ENCODE data around the gene SLC25A22.

The SLC25A22 gene

GRCh38 chr11:788953-789940 is 8.8 kb downstream of the SLC25A22 start:
- DNase-seq (ENCODE audit: low read depth in 2 of 2): no peak

DNA sequence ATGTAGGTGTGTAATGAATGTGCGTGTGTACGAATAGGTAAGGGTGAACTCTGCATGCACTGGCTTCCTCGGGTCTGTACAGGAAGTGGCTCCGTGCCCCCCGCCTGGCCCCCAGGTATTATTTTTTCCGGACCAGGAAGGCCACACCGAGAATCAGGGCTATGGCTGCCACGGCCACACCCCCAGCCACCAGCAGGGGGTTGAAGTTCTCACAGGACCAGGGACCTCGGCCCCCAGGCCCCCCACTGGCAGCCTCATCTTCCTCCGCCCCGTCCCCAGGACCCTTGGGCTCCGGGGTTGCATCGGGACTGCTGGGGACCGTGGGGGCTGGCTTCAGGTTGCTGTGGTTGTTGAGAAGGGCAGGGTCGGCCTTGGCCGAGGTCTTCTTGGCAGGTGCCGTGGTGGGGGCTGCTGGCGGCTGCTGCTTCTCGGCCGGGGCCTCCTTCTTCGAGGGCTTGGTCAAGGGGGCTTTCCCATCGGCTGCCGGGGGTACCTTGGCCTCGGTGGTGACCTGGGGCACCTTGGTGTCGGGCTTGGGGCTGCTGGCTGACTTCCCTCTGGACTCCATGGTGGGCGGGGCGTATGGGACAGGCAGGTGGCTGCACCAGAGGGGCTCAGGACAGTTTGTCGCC is 10.0 kb downstream of the SLC25A22 start:
- DNase-seq (ENCODE audit: low read depth in 2 of 2): no peak

GRCh38 chr11:787084-787675 is 10.9 kb downstream of the SLC25A22 start:
- no peak for DNase-seq (ENCODE audit: low read depth in 2 of 2)

DNA sequence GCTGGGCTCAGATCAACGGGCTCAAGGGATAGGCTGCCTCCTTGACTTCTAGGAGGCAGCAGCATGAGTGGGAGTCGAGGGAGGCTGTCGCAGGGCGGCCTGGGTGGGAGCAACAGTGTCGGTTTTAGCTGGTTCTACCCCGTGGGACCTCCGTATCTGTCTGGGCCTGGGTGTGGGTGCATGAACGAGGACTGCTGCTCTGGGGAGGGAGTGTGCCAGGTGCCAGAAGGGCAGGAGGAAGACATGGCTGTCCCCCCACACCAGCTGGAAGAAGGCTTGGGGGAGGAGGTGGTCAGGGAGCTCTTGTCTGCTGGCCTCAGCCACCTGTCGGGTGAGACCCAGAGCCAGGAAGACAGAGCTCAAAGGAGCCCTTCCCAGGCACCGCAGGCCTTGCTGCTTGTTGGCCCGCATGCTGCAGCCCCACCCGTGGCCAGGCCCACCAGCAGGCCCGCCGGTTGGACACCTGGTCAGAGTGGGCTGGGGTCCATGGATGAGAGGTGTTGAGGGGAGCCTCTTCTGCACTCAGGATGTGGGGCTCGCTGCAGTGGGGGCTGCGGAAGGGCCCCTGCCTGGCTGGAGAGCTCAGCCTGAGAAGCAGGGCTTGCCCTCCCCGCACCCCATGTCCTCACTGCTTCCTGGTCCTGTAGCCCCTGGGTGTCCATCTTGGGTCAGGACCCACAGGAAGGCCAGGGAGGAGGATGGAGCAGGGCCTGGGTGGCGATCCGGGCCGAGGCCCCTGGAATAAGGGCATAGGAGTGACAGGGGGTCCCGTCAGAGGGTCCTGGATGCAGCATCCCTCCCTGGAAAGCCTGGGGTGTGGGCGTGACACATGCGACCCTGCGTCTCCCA is 11.6 kb downstream of the SLC25A22 start:
- no peak for DNase-seq (ENCODE audit: low read depth in 2 of 2)

GRCh38 chr11:783581-784015 is 14.5 kb downstream of the SLC25A22 start:
- DNase-seq (ENCODE audit: low read depth in 2 of 2): no peak

DNA sequence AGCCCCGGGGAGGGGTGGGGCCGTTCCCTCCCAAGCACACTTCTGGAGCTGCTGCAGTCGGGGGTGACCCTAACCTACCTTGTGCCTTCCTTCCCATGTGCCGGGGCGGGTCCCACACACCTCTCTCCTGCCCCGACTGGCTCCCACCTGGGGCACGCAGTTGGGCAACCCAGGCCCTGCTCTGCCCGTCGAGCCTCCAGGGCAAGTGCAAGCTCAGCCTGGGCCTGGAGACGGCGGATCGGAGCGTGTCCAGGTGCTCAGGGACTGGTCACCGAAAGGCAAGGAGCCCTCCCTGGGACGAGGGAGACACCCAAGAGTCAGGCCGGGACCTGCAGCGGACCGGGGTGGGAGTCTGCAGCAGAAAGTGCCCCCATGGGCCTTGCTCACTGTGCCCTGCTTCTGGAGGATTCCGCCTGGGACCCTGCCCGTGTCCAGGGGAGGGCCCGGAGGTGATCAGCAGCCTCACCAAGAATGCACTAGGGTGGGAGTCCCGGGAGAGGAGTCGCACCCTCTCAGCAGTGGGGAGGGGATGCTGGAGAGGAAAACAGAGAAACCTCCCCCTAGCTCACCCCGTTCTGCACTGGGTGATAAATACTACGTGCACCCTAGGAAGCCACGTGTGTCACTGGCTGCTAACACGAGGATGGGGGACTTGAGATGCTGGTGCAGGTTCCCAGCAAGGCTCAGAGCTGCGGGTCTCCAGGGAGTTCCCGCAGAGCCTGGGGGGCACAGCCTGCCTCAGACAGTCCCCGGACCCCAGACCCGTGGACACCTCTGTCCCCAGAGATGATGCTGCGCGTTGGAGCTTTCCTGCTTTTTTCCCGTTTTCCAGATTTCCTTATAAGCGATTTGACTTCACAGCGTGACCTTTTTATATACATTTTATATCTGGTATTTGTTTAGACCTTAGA is 15.6 kb downstream of the SLC25A22 start:
- no peak for DNase-seq (ENCODE audit: low read depth in 2 of 2)

DNA sequence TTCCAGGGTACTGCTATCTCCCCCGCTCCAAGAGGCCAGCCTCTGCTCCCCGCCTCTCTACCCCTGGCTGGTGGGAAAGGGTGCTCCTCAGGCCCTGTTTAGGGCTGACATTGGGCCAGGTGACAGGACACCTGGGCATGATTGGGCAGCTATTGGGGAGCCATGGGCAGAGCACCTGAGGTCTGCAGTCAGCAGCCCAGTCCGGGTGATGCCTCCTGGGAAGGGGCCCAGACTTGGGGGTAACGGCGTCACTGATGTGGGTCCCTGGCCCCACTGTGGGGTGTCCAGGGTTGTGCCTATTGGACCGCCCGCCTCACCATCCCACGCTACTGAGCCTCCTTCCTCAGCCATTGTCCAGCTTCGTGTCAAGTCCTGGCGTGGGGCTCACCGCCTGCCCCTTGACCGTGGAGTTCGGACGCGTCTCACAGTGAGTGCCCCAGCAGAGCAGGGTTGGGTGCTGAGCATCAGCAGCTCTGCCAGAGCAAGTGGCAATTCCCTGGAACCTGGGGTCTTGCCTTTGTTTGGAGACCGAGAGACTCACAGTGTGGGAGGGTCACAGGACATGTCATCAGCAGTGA is 18.0 kb downstream of the SLC25A22 start:
- no peak for DNase-seq (ENCODE audit: low read depth in 2 of 2)

DNA sequence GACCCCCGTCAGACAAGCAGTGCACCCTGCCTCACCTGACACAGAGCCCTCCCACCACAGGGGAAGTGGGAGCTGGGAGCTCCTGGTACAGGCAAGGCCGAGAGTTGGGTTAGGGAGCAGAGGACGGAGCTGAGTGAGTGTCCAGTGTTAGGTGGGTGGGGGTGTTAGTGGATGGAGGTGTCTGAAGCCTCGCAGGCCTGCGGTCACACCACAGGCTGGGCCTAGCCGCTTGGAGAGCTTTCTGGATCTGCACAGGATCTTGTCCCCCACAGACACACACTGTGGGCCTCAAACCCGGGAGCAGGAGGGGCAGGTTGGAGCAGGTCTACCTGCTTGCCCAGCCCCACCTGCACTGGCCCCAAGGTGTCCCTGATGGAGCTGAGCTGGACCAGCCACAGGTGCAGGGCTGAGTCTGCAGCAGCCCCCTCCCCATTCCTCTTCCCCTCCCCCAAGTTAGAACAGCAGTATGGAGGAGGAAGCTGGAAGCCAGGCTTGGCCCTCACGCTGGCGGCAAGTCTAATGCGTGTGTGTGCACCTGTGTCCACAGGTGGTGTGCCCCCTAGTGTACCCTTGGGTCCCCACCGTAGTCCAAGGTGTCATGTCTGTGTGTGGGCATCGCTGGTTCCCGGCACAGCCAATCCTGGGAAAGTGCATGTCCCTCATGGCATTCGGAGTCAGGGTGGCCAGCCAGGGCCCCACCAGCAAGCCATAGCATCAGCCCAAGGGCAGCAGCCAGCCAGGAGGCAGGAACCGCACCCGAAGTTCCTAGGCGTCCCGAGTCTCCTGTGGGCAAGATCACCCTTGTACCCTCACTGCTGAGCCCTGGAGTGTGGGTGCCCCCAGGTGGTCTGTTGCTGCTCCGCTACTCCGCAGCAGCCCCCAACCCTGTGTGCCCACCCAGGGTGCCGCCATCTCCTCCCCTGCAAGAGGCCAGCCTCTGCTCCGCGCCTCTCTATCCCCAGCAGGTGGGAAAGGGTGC is 18.8 kb downstream of the SLC25A22 start:
- DNase-seq (ENCODE audit: low read depth in 2 of 2): no peak

GRCh38 chr11:777288-778255 is 20.5 kb downstream of the SLC25A22 start, which contains the start of gene GATD1:
TSS of gene GATD1 (minus strand) at chr11:777487. CDS start at chr11:777462, 25 bp downstream.
- peak; percentile 88 to 92 for DNase-seq (ENCODE audit: low read depth in 2 of 2)

GRCh38 chr11:776561-777287 is 21.4 kb downstream of the SLC25A22 start:
- DNase-seq (ENCODE audit: low read depth in 2 of 2): peak in 1 of 2 experiments; percentile 32

DNA sequence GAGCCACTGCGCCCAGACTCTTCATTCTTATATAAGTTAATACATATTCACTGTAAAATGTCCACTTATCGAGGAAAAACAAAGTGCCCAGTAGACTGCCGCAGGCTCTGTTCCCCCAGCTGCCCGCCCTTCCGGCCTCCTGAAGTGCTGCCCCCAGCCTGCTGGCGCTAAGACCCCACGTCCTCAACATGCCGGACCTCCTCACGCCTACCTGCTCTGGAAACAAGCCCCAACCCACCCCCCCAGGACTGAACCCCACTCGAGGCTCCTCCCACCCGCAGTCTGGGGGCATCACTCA is 21.9 kb downstream of the SLC25A22 start:
- DNase-seq (ENCODE audit: low read depth in 2 of 2): no peak

GRCh38 chr11:774873-775592 is 23.0 kb downstream of the SLC25A22 start:
- DNase-seq (ENCODE audit: low read depth in 2 of 2): no peak

DNA sequence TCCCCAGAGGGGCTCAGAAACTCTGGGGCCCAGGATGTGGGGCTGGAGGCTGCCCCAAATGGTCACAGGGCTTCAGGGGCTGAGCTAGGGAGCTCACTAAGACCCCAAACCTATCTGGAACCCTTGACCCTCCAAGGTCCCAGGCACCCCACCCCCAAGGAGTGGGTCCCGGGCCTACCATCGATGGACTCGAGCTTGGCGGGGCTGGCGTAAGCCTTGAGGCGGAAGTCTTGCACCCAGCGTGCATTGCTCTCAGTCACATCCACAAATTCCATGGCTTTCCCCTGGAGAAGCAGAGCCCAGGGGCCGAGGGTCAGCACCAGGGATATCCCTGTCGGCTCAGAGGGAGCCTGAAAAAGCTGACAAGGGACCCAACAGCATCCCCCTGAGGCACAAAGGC is 24.3 kb downstream of the SLC25A22 start:
- no peak for DNase-seq (ENCODE audit: low read depth in 2 of 2)

DNA sequence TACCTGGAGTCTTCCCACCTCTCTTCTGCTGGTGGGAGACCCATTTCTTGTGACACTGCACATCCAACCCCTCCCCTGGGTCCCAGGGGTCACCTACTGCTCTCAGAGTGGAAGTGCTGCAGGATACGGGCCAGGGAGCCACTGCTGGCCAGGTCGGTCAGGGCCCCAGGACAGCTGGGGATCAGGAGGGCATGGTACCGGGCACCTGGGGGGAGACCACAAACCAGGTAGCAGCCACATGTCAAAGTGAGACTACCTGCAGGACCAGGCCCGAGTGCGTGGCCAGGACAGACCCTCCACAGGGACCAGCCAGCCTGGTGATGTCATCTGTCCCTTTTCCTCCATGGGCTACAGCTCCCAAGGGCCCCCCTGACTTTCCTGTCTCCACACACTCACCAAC is 24.7 kb downstream of the SLC25A22 start:
- DNase-seq (ENCODE audit: low read depth in 2 of 2): no peak

- DNase-seq (ENCODE audit: low read depth in 2 of 2): no peak
These were observed 25.4 kb downstream of the SLC25A22 start for GRCh38 chr11:772429-773390.

All from stimulated activated CD4-positive, alpha-beta T cell treated with anti-CD3 and anti-CD28 coated beads, Interleukin-12 subunit alpha, Interleukin-12 subunit beta, amount 100 ng/mL, for 24 hours (primary cell).